ENCODE measurements around the gene TMC3.

TMC3 gene

GRCh38 chr15:81299630-81300273 is 74.3 kb downstream of the TMC3 start:
- TF ChIP-seq, protein P1, sequence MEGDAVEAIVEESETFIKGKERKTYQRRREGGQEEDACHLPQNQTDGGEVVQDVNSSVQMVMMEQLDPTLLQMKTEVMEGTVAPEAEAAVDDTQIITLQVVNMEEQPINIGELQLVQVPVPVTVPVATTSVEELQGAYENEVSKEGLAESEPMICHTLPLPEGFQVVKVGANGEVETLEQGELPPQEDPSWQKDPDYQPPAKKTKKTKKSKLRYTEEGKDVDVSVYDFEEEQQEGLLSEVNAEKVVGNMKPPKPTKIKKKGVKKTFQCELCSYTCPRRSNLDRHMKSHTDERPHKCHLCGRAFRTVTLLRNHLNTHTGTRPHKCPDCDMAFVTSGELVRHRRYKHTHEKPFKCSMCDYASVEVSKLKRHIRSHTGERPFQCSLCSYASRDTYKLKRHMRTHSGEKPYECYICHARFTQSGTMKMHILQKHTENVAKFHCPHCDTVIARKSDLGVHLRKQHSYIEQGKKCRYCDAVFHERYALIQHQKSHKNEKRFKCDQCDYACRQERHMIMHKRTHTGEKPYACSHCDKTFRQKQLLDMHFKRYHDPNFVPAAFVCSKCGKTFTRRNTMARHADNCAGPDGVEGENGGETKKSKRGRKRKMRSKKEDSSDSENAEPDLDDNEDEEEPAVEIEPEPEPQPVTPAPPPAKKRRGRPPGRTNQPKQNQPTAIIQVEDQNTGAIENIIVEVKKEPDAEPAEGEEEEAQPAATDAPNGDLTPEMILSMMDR (IDR thresholded peaks at IDR 0.05) = no peak
- Histone ChIP-seq H3K79me2 (no peaks in the 10 kb centered on the region), H3K4me2 (ENCODE audit: low read length) (no peak overlapping the region), H2AFZ (no peak overlapping the region), H3K9me3 (ENCODE audit: control insufficient read depth, low read length) (no peaks in the 10 kb centered on the region), H3K9ac (no peak overlapping the region), H3K4me1 (peaks cover 8% of the 10 kb centered on the region), H3K4me3 (ENCODE audit: low read depth, low read length) (no peak overlapping the region), H3K27me3 (ENCODE audit: control insufficient read depth, insufficient read depth, low read length) (no peaks in the 10 kb centered on the region), H3K27ac (no peak overlapping the region), H3K36me3 (ENCODE audit: control insufficient read depth, insufficient read depth, low read length) (no peaks in the 10 kb centered on the region)

- no peak overlapping the region for H3K4me2 ChIP-seq (ENCODE audit: low read length)
- TF ChIP-seq, protein P1 (IDR thresholded peaks at IDR 0.05) = no peak
- H3K79me2 ChIP-seq = no peaks in the 10 kb centered on the region
- H3K27ac ChIP-seq = no peak overlapping the region
- no peaks in the 10 kb centered on the region for H3K27me3 ChIP-seq (ENCODE audit: control insufficient read depth, insufficient read depth, low read length)
- peaks cover 3% of the 10 kb centered on the region for H3K4me1 ChIP-seq
- no peak overlapping the region for H3K4me3 ChIP-seq (ENCODE audit: low read depth, low read length)
- H3K9ac ChIP-seq = no peak overlapping the region
- H2AFZ ChIP-seq = no peak overlapping the region
- no peaks in the 10 kb centered on the region for H3K36me3 ChIP-seq (ENCODE audit: control insufficient read depth, insufficient read depth, low read length)
- no peaks in the 10 kb centered on the region for H3K9me3 ChIP-seq (ENCODE audit: control insufficient read depth, low read length)
These were observed 74.9 kb downstream of the TMC3 start for GRCh38 chr15:81299156-81299555.

GRCh38 chr15:81298611-81299010 is 75.4 kb downstream of the TMC3 start:
- no peaks in the 10 kb centered on the region for H3K27me3 ChIP-seq (ENCODE audit: control insufficient read depth, insufficient read depth, low read length)
- H3K4me3 ChIP-seq (ENCODE audit: low read depth, low read length) = no peak overlapping the region
- TF ChIP-seq, protein P1 (IDR thresholded peaks at IDR 0.05) = no peak
- H3K79me2 ChIP-seq = no peaks in the 10 kb centered on the region
- no peaks in the 10 kb centered on the region for H3K4me1 ChIP-seq
- H3K9ac ChIP-seq = no peak overlapping the region
- H3K27ac ChIP-seq = no peak overlapping the region
- H3K9me3 ChIP-seq (ENCODE audit: control insufficient read depth, low read length) = no peaks in the 10 kb centered on the region
- no peak overlapping the region for H2AFZ ChIP-seq
- H3K4me2 ChIP-seq (ENCODE audit: low read length) = no peak overlapping the region
- no peaks in the 10 kb centered on the region for H3K36me3 ChIP-seq (ENCODE audit: control insufficient read depth, insufficient read depth, low read length)

DNA sequence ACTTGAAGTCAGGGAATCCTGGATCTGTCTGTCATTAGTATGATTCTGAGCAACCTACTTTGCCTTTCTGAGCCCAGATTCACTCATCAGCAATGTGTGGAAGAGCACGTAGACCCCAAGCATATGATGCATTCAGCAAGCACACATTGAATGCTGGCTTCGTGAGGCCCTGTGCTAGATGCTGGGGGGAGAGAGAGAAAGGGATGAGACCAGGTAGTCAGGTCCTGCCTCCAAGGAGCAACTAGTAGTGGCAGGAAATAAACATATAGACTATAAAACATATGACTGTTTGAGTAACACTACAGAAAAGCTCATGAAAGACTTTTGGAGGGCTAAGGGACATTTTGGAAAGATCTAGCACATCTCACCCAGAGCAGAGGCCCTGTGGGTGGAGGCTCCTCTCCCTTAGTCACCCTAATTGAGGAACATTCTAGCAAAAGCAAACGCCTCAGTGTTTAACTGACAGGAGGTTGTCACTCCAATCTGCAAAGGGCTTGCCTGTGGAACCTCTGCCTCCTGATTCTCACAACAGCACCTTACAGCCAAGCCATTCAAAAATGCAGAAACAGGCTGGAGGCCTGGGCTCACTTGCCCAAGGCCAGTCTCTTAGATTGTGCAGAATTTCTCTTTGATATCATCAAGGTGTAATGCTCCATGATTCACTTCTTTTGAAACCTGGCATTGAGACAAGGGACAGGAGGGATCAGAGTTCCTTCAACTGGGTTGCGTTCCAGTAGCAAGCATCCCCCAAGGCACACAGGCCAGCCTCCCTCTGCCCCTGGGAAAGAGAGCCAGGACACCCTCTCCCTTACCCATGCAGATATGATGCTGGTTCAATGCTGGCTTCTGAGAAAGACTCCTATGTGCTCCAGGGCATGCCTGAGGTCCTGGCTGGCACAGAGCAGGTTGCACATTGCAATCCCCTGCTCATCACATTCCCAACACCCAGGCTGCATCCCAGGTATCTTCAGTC is 76.1 kb downstream of the TMC3 start:
- no peaks in the 10 kb centered on the region for H3K4me1 ChIP-seq

More for the DNA sequence above, 76.1 kb downstream of the TMC3 start:
- H2AFZ ChIP-seq = no peak overlapping the region
- H3K79me2 ChIP-seq = no peaks in the 10 kb centered on the region
- no peak overlapping the region for H3K9ac ChIP-seq
- no peak overlapping the region for H3K27ac ChIP-seq
- no peaks in the 10 kb centered on the region for H3K9me3 ChIP-seq (ENCODE audit: control insufficient read depth, low read length)
- TF ChIP-seq, protein P1 (IDR thresholded peaks at IDR 0.05) = no peak
- H3K27me3 ChIP-seq (ENCODE audit: control insufficient read depth, insufficient read depth, low read length) = no peaks in the 10 kb centered on the region
- no peaks in the 10 kb centered on the region for H3K36me3 ChIP-seq (ENCODE audit: control insufficient read depth, insufficient read depth, low read length)
- H3K4me2 ChIP-seq (ENCODE audit: low read length) = no peak overlapping the region
- no peak overlapping the region for H3K4me3 ChIP-seq (ENCODE audit: low read depth, low read length)
